NCI-H146 (cell line): ENCODE measurements around the gene AP2B1.

Experiments used
- DNase-seq: peaks from one replicate; lab custom pipeline; 2025; lab: John Stamatoyannopoulos, UW

AP2B1 gene

GRCh38 chr17:35730400-35731005, 143.4 kb downstream of the AP2B1 start:
- DNase-seq, result no peak

- DNase-seq, result peak; percentile 67
Observed at GRCh38 chr17:35731239-35731916, 144.3 kb downstream of the AP2B1 start, which contains the start of gene RASL10B. Gene RASL10B, plus strand, starts transcription at chr17:35731639. Its CDS starts 3,546 bp downstream, at chr17:35735185.

- DNase-seq, result peak; percentile 35
Observed at GRCh38 chr17:35731917-35732805, 145.0 kb downstream of the AP2B1 start.

- no peak for DNase-seq
Observed at GRCh38 chr17:35732806-35733136, 145.6 kb downstream of the AP2B1 start.

- no peak for DNase-seq
Observed at GRCh38 chr17:35733366-35733765, 146.2 kb downstream of the AP2B1 start.

- no peak for DNase-seq
Observed at GRCh38 chr17:35734396-35734795, 147.3 kb downstream of the AP2B1 start.

- DNase-seq, result no peak
Observed at GRCh38 chr17:35735036-35735805, 148.1 kb downstream of the AP2B1 start.

- DNase-seq, result no peak
Observed at GRCh38 chr17:35736236-35736635, 149.1 kb downstream of the AP2B1 start.

- DNase-seq, result no peak
Observed at GRCh38 chr17:35738519-35739133, 151.5 kb downstream of the AP2B1 start.

- DNase-seq, result no peak
Observed at GRCh38 chr17:35740216-35740615, 153.1 kb downstream of the AP2B1 start.

GRCh38 chr17:35740997-35741931, 154.1 kb downstream of the AP2B1 start:
- DNase-seq, result peak; percentile 57

- no peak for DNase-seq
Observed at GRCh38 chr17:35742496-35742895, 155.4 kb downstream of the AP2B1 start.

- no peak for DNase-seq
Observed at GRCh38 chr17:35742896-35743477, 155.9 kb downstream of the AP2B1 start.

- DNase-seq, result no peak
Observed at GRCh38 chr17:35743626-35744328, 156.7 kb downstream of the AP2B1 start.

GRCh38 chr17:35744830-35745229, 157.7 kb downstream of the AP2B1 start:
- DNase-seq, result no peak

GRCh38 chr17:35745246-35745645, 158.1 kb downstream of the AP2B1 start:
- DNase-seq, result no peak

GRCh38 chr17:35745749-35746320, 158.7 kb downstream of the AP2B1 start:
- DNase-seq, result no peak

- DNase-seq, result peak; percentile 71
Observed at GRCh38 chr17:35747540-35748017, 160.5 kb downstream of the AP2B1 start.

GRCh38 chr17:35748341-35748841, 161.3 kb downstream of the AP2B1 start:
- no peak for DNase-seq
